NCI-H1436 treated with DMSO at 0.1 percent for 48 hours (cell line): ENCODE results near the gene C14orf39.
"Not testable (repeated sequence)": the region's sequence is repeated elsewhere in the genome, so short reads cannot be mapped to it uniquely, and the experiment has no call there.

Experiments used
- DNase-seq: peaks from one replicate; lab custom pipeline; 2025; lab: John Stamatoyannopoulos, UW

The C14orf39 gene

GRCh38 chr14:60495946-60496345 lies 10.1 kb upstream of the C14orf39 start:
- no peak for DNase-seq

- DNase-seq, result no peak
Observed at GRCh38 chr14:60490270-60490669, 4.4 kb upstream of the C14orf39 start.

GRCh38 chr14:60488175-60488574 lies 2.3 kb upstream of the C14orf39 start:
- DNase-seq, result no peak

- no peak for DNase-seq
Observed at GRCh38 chr14:60487211-60487610, 1.3 kb upstream of the C14orf39 start.

DNA sequence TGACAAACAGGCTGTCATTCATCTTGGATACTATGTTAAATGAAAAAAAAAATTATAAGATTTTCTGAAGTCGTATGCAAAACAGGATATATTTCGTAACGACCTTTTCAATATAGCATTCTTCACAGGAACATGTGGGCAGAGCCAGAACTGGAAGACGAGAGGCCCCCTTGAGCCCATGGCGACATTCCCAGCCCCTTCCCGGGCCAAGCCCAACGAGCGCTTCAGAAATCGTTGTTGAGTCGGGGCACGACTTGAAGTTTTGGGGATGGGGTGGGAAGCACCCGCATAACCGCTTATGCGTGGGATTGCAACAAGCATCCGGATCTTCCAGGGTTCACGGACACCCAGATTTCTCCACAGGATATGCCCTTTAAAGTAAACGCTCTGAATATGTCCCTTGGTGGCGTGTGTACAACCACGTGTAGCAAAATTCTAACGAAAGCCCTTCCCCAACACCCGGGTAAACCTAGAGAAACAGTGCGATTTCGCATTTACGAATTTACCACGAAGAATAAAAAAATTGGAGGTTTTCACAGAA lies 736 bp downstream of the C14orf39 start:
- no peak for DNase-seq

DNA sequence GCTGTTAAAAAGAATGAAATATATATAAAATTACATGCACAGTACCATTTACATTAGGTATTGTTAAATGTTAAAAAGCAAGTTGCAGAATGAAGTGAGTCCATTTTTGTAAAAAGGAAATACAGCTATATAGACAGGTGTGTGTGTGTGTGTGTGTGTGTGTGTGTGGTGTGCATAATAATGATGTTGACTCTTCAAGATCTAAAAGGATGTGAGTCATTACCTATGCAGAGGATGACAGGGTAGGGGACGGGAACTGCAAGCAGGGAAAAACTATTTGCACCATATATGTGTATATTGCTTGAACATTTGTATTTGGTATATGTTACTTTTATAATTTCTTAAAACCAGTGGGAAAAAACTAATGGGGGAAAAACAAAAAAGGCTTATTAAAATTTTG lies 3.1 kb downstream of the C14orf39 start:
- no peak for DNase-seq

- not testable (repeated sequence) for DNase-seq
Observed at GRCh38 chr14:60480248-60480647, 5.6 kb downstream of the C14orf39 start.

- no peak for DNase-seq
Observed at GRCh38 chr14:60455875-60456274, 30.0 kb downstream of the C14orf39 start.

- no peak for DNase-seq
Observed at GRCh38 chr14:60430276-60430675, 55.6 kb downstream of the C14orf39 start.

DNA sequence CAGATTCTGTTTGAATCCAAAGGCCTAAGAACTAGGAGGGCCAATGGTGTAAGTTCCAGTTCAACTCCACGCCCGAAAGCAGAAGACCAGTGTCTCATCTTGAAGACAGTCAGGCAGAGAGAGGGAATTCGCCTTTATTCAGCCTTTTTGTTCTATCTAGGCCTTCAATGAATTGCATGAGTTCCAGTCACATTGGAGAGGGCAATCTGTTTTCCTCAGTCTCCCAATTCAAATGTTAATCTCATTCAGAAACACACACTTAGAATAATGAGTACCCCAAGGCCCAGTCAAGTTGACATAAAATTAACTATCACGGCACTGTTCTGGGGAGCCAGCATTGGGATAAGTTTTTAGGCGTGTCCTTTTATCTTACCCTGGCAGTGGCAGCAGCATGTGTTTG lies 65.8 kb downstream of the C14orf39 start:
- no peak for DNase-seq

GRCh38 chr14:60397550-60397949 lies 88.3 kb downstream of the C14orf39 start:
- DNase-seq, result not testable (repeated sequence)

DNA sequence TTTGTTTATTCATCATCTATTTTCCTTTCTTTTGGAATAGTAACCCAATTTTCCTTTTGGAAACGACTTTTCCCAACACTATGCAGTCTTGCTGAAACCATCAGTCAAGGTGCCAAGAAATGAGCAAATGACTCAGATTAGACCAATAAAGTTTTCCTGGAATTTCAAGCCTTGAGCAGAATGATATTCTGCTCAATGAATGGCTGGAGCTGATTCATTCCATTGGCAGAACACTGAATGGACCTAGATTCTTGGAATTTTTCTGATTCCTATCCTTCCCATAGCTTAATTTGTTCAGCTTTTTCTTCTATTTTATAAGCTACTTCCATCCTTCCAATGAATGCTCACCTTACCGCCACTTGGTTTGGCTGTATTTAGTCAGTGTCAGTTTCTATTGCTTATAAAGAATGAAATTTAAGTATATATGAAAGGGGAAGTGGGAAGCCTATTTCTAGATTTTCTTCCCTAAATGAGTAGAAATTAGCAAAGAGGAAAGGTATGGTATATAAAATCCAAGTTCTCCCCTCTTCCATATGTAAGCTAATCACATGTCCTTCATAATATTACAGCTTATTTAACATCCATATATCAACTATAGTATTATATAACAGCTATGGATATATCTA lies 89.0 kb downstream of the C14orf39 start:
- no peak for DNase-seq
